HG03571 (cell line): ENCODE results near the gene LRSAM1.

Experiments
- ATAC-seq: cut with Tn5 transposase; IDR thresholded peaks from one replicate; pipeline ENCODE4 v1.9.1; 2021; ENCODE audit not compliant: unreplicated experiment

The LRSAM1 gene

GRCh38 chr9:127529671-127530070 is 78.4 kb downstream of the LRSAM1 start:
- ATAC-seq = no peak

DNA sequence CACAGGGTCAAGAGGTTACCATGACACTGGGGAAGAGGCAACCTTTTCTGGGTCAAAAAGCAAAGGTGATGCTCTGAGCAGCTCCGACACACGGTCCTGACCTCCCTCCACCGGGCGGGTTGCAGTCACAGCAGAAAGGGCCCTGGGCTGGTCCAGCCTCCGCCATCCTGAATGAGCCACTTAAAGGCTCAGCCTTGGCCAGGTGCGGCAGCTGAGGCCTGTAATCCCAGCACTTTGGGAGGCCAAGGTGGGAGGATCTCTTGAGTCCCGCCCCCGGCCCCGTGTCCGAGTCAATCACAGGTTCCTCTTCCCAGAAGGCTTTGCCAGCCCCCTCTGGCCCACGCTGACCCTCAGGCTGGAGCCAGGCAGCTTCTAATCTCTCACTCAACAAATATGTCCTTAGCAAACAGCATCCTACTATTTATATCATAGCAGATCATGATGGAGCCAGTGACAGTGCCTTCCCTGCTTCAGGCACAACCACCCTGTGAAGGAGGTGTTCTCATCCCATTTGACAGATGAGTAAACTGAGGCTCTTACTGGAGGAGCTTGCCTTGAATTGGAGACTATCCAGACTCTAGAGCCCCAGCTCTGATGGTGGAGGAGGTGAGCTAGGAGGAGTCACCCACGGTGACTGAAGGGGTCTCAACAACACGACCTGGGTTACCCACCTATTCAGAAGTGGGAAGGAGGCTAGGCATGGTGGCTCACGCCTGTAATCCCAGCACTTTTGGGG is 79.1 kb downstream of the LRSAM1 start:
- ATAC-seq = no peak

DNA sequence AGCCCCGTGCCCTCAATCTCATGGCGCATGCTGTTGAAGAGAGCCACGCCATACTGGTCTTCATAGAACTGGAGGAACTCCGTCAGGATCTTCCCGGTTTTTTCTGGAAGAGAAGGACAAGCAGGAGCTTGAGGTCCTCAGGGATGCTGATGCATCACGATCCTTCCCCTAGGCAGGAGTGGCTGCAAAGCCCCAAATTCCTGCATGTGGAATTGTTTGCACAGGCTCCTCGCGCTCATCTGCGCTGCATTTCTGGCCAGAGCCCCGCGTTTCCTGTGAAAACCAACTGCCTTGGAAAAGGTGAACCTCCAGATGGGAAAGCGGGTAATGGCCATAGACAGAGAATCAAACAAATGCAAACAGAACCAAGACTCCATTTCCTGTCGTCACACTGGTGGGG is 80.4 kb downstream of the LRSAM1 start:
- no peak for ATAC-seq

GRCh38 chr9:127534250-127534906 is 83.1 kb downstream of the LRSAM1 start:
- ATAC-seq = no peak

- no peak for ATAC-seq
Measured at GRCh38 chr9:127534931-127535330, 83.6 kb downstream of the LRSAM1 start.

DNA sequence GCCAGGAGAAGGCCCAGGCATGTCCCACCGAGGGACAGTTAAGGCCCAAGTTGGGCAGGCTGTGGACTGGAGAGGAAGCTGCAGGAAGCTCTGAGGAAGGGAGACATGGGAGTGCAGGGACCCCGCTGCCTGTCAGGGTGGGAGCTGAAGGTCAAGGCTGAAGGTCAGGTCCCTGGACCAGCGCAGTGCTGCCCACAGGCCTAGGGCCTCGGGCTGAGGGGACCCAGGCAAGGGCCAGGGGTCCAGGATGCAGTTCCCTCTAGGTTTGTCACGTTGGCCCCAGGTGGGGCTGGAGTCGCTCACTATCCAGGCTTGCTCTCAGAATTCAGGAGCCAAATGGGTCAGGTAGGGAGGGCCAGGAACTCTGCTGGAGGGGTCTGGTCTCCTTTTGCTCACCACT is 84.1 kb downstream of the LRSAM1 start:
- no peak for ATAC-seq

- no peak for ATAC-seq
Measured at GRCh38 chr9:127535834-127536233, 84.5 kb downstream of the LRSAM1 start.

- ATAC-seq = no peak
Measured at GRCh38 chr9:127536499-127536898, 85.2 kb downstream of the LRSAM1 start.

GRCh38 chr9:127537014-127537413 is 85.7 kb downstream of the LRSAM1 start:
- ATAC-seq = no peak

- ATAC-seq = no peak
Measured at GRCh38 chr9:127537792-127538191, 86.5 kb downstream of the LRSAM1 start.

DNA sequence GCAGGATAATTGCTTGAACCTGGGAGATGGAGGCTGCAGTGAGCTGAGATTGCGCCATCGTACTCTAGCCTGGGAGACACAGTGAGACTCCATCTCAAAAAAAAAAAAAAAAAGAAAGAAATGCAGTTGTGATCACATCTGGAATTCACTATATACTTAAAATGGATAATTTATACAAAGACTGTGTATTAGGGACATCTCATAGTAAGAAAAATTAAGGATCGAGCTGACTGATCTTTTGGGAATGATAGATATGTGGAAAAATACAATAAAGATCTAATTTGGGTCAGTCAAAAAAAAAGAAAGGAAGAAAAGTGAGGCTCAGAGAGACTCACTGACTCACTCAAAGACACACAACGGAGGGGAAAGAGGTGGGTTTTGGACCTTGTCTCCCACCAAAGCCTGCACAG is 87.5 kb downstream of the LRSAM1 start:
- no peak for ATAC-seq

GRCh38 chr9:127539259-127539981 is 88.1 kb downstream of the LRSAM1 start:
- ATAC-seq = no peak

DNA sequence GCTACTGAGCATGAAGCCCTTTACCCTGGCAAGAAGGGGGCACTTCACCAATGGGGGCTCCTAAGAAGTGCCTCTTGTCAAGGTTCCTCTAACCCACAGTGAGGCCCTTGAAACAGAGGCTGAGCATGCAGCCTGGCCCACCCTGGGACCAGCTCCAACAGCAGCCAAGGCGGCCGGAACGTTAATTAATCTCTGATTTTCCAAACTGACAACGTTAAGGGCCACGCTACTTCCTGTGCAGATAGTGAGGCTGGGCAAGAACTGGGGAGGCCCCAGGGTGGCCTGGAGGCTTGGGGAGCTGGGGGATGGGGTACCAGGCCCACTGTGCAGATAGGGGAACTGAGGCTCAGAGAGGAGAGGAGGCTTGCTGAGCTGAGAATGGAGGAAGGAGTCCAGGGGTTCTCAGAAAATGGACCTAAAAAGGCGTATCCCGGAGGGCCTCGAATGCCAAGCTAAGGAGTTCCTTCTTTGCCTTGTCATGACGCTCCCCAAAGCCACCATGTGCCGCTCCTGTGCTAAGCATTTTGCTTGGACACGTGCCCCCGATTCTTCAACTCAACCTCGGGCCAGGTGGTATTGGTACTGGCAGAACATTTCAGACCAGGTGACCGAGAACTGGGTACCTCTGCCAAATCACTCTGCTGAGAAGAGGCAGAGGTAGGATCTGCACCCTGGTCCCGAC is 88.8 kb downstream of the LRSAM1 start:
- ATAC-seq = no peak

DNA sequence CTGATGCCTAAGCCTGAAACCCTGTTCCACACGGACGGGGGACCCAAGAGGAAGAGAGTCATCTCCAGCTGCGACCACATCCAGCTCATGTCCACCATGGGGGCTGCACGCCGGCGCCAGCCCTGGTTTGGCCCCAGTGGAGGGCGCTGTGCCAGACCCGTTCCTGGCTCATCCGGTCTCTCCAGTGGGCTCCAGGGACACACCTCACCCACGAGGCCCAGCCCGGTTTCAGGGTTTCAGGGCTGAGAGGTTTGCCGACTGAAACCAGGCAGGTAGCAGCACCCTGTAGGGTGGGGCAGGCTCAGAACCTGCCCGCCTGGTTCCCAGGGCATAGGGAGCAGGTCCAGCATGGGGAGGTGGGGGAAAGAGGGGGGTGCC is 89.3 kb downstream of the LRSAM1 start:
- ATAC-seq = no peak

DNA sequence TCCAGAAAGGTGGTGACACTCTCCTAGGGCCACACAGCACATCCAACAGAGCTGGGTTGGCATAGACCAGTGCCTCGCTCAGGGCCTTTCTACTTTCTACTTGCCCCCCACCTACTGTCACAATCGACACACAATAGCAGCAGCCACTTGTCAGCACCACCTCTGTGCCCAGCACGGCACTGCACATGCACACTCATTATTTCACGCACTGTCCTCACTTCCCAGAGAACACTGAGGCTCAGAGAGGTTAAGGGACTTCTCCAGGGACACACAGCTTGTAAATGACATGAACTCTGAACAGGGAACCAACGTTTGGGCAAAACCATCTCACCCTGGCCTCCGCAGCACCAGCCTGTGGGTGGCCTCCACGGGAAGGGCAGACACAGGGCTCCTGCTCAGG is 89.9 kb downstream of the LRSAM1 start:
- ATAC-seq = no peak

DNA sequence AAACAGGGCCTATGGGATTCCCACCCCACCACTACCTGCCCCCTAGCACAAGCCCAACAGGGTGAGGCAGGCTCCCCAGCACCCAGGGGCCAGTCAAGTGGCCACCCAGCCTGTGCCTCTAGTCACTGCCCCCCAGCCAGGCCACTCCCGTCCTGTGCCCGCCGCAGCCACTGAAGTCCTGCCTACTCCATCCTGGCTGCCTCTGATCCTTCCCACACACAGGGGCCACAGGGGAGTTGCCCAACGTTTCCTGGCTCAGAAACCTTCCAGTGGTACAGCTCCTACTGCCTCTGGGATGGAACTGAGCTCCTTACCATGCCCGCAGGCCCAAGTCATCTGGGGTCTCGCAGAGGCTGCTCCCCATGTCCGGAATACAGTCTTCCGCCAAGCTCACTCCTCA is 90.6 kb downstream of the LRSAM1 start:
- ATAC-seq = no peak

- no peak for ATAC-seq
Measured at GRCh38 chr9:127543221-127543620, 91.9 kb downstream of the LRSAM1 start.

- ATAC-seq = no peak
Measured at GRCh38 chr9:127543973-127544533, 92.7 kb downstream of the LRSAM1 start.

GRCh38 chr9:127545196-127546124 is 94.2 kb downstream of the LRSAM1 start:
- no peak for ATAC-seq
